ENCODE data around the gene RNF17.

Gene RNF17

DNA sequence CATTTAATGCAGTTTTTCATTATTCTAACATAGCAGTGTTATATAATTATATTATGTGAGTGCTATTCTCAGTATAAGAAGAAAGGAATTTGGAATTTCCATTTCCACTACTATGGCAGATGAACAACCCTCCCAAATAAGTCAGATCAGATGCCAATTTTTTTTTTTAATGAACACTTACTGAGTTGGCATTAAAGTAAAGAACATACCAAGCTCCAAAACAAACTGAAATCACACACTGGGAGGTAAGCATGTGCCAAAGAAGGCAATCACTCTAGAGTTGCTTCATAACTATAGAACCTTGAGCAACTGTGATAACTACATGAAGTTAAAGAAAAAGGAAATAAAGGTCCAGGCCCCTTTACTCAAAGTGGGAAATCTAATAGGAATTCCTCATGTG lies 90.3 kb downstream of the RNF17 start:
- no peak for TF ChIP-seq TAF1 (IDR thresholded peaks at IDR 0.05; ENCODE audit: low read depth)

GRCh38 chr13:24858953-24859352 lies 95.0 kb downstream of the RNF17 start:
- TF ChIP-seq TEAD4 (IDR thresholded peaks at IDR 0.05) (no peak), TAF1 (IDR thresholded peaks at IDR 0.05; ENCODE audit: low read depth) (no peak), ZBTB7A (IDR thresholded peaks at IDR 0.05; ENCODE audit: low read depth) (no peak), CREB1 (IDR thresholded peaks at IDR 0.05; ENCODE audit: low read depth) (no peak), YY1 (IDR thresholded peaks at IDR 0.05; ENCODE audit: low read depth) (no peak), NFIC (IDR thresholded peaks at IDR 0.05) (no peak), MAX (IDR thresholded peaks at IDR 0.05) (no peak)
- TF ChIP-seq, protein P1, sequence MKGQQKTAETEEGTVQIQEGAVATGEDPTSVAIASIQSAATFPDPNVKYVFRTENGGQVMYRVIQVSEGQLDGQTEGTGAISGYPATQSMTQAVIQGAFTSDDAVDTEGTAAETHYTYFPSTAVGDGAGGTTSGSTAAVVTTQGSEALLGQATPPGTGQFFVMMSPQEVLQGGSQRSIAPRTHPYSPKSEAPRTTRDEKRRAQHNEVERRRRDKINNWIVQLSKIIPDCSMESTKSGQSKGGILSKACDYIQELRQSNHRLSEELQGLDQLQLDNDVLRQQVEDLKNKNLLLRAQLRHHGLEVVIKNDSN (IDR thresholded peaks at IDR 0.05), result no peak

- no peak for TF ChIP-seq ZBTB7A (IDR thresholded peaks at IDR 0.05; ENCODE audit: low read depth)
- TF ChIP-seq FOXM1 (IDR thresholded peaks at IDR 0.05; ENCODE audit: borderline replicate concordance, low read depth), result no peak
Measured at GRCh38 chr13:24860770-24861169, 96.8 kb downstream of the RNF17 start.

- TF ChIP-seq EGR1 (IDR thresholded peaks at IDR 0.05), result no peak
- no peak for TF ChIP-seq RAD21 (IDR thresholded peaks at IDR 0.05; ENCODE audit: low read depth)
Measured at GRCh38 chr13:24861617-24862362, 97.8 kb downstream of the RNF17 start.

GRCh38 chr13:24863748-24864540 lies 100.0 kb downstream of the RNF17 start:
- TF ChIP-seq TEAD4 (IDR thresholded peaks at IDR 0.05), result no peak
- TF ChIP-seq, protein P1 (IDR thresholded peaks at IDR 0.05), result no peak
- TF ChIP-seq YY1 (IDR thresholded peaks at IDR 0.05; ENCODE audit: low read depth), result no peak
- TF ChIP-seq NFIC (IDR thresholded peaks at IDR 0.05), result no peak
- TF ChIP-seq FOXM1 (IDR thresholded peaks at IDR 0.05; ENCODE audit: borderline replicate concordance, low read depth), result no peak
- TF ChIP-seq CEBPB (IDR thresholded peaks at IDR 0.05), result no peak
- no peak for TF ChIP-seq CREB1 (IDR thresholded peaks at IDR 0.05; ENCODE audit: low read depth)
- no peak for TF ChIP-seq EP300 (IDR thresholded peaks at IDR 0.05; ENCODE audit: borderline replicate concordance)

DNA sequence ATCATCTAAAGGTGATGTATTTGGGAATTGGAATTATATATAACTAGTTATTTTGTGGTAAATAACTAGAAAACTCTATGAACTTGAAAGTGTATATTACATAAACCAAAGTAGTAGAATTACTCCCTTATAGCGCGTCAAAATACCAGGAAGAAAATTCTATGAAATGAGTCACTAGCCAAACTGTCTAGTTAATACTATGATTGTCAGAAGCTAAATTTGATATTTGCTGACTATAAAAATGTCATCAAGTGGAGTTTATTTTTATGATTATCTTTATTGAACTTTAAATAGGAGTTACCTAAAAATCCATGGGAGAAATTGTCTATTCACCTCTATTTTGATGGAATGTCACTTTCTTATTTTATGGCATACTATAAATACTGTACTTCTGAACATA lies 100.6 kb downstream of the RNF17 start:
- TF ChIP-seq MAX (IDR thresholded peaks at IDR 0.05), result no peak
- no peak for TF ChIP-seq EGR1 (IDR thresholded peaks at IDR 0.05)
- no peak for TF ChIP-seq ZBTB7A (IDR thresholded peaks at IDR 0.05; ENCODE audit: low read depth)
- no peak for TF ChIP-seq FOXM1 (IDR thresholded peaks at IDR 0.05; ENCODE audit: borderline replicate concordance, low read depth)
- TF ChIP-seq YY1 (IDR thresholded peaks at IDR 0.05; ENCODE audit: low read depth), result no peak
- TF ChIP-seq EP300 (IDR thresholded peaks at IDR 0.05; ENCODE audit: borderline replicate concordance), result no peak
- no peak for TF ChIP-seq REST (IDR thresholded peaks at IDR 0.05; ENCODE audit: low read depth)
- TF ChIP-seq CREB1 (IDR thresholded peaks at IDR 0.05; ENCODE audit: low read depth), result no peak
- TF ChIP-seq, protein P1 (IDR thresholded peaks at IDR 0.05), result no peak
- no peak for TF ChIP-seq RAD21 (IDR thresholded peaks at IDR 0.05; ENCODE audit: low read depth)
- TF ChIP-seq NFIC (IDR thresholded peaks at IDR 0.05), result no peak
- no peak for TF ChIP-seq TEAD4 (IDR thresholded peaks at IDR 0.05)
- TF ChIP-seq TCF12 (IDR thresholded peaks at IDR 0.05; ENCODE audit: low read depth), result no peak
- TF ChIP-seq CEBPB (IDR thresholded peaks at IDR 0.05), result no peak
- no peak for TF ChIP-seq TAF1 (IDR thresholded peaks at IDR 0.05; ENCODE audit: low read depth)

- TF ChIP-seq CREB1 (IDR thresholded peaks at IDR 0.05; ENCODE audit: low read depth) (no peak), TAF1 (IDR thresholded peaks at IDR 0.05; ENCODE audit: low read depth) (no peak), CEBPB (IDR thresholded peaks at IDR 0.05) (no peak), EP300 (IDR thresholded peaks at IDR 0.05; ENCODE audit: borderline replicate concordance) (no peak), YY1 (IDR thresholded peaks at IDR 0.05; ENCODE audit: low read depth) (no peak)
- TF ChIP-seq, protein P1 (IDR thresholded peaks at IDR 0.05), result no peak
Measured at GRCh38 chr13:24865163-24865953, 101.4 kb downstream of the RNF17 start.

Data from Ishikawa (cell line).